ENCODE results near the gene ARHGAP40.

ARHGAP40 gene

DNA sequence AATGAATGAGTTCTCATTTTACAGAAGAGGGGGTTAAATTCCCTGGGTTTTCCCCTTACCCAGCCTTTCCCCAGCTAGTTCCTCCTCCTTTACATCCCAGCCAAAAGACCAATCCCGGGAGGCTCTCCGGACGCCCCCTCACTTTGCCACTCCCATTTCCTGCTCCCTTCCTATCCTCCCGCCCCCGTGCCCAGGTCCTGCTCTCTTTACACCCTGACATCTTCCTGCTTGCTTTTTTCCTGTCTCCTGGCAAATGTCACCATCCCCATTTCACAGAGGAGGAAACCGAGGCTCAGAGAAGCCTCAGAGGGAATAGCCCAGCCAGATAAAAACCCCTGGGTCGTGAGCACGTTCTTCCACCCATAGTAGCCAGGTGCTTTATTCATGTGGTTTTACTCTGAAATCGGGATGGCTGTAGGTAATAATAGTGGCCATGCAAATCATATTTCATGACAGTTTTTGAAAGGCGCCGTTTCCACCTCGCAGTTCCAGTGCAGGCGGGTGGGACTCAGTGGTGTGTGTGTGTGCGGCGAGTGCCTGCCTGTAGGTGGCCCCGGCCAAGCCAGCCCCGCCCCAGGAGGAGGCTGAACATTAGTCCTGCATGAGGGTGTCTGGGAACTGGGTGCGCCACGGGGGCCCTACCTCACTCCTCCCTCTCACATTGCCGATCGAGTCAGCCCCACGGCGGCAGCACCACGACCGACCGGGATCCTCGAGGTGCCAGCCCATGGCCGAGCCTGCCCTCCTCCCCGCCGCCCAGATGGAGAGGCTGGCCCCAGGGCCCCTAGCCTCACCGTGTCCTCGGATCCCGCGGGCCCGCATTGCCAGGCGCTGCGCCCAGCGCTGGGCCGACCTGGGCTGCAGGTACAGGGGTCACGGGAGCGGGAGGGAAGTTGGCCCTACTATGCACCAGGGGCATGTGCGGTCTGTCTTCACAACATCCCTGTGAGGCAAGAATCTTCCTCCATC, at the start of gene ARHGAP40:
TSS of gene ARHGAP40 (plus strand) at position 594 of the 969 bp plus-strand sequence.
- DNase-seq, result no peak

DNA sequence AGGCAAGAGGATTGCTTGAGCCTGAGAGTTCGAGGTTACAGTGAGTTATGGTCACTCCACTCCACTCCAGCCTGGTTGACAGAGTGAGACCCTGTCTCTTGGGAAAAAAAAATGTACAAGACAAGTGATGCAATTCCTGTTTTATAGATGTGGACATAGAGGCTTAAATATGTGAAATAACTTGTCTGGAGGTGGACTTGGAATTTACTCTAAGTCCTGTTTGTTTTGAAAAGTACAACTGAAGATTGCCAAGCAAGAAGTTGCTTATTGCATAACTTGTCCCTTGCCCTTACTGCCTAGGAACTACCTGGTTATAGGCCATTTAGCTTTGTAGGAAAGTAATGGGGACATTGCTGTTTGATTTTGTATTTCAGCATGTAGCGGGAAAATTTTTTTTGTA, 46.6 kb upstream of the ARHGAP40 start:
- DNase-seq, result no peak

DNA sequence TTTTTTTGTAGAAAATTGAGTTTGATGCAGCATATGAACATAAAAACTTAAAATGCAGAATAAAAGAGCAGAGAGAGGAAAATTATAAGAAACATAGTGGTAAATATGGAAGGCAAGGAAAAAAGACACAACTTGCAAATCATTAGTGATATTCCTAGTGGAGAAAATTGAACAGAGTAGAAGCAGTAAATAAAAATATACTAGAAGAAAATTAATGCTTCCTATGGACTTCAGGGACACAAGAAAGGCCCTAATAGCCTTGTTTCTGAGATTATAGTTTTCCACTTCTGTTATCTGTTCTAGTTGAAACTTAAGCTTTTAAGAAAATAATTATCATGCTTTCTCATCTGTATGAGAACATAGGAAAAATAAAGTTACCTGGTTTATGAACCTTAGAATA, 46.2 kb upstream of the ARHGAP40 start:
- DNase-seq, result no peak

DNA sequence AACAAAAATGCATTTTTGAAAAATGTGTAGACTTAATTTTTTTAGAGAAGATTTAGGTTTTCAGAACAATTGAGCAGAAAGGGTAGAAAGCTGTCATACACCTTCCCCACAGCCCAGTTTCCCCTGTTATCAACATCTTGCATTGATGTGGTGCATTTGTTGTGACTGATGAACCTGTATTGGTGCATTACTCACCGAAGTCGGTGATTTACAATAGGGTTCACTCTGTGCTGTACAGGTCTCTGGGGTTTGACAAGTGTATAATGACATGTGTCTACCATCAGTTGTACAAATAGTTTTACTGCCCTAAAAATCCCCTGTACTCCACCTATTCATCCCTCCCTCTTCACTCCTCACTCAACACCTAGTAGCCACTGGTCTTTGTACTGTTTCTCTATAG, 44.4 kb upstream of the ARHGAP40 start:
- DNase-seq, result no peak

DNA sequence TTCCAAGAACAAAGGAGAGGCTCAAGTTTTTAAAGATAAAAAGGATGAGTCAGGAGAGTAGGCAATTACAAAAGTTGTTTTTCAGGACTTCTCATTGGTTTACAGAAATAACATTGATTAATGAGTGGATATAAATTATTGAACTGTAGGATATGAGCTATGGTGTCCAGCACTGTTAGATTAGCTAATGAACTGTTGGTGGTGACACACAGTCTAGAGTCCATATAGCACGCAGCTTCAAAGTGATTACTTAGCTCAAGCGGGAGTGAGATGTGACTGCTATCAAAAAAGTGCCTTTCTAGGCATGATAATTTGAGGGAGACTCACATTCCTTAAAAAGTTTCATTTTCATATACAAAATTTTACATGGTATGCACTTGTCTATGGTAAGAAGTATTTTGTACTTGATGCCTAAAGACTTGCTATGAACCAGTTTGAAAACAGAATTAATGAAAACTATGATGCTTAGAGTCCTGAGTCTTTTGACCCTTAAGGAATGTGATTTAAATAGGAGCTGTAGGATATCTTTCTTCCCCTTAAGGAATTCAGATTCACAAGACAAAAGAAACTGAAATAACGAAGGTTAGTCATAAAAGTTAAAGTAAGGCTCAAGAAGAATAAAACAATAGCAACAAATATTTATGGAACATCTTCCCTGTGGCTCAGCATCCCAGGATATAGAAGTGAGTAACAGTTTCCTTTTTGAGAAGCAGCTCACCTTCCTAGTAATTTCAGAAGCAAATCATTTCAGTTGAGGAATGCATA, 42.8 kb upstream of the ARHGAP40 start:
- DNase-seq, result no peak

DNA sequence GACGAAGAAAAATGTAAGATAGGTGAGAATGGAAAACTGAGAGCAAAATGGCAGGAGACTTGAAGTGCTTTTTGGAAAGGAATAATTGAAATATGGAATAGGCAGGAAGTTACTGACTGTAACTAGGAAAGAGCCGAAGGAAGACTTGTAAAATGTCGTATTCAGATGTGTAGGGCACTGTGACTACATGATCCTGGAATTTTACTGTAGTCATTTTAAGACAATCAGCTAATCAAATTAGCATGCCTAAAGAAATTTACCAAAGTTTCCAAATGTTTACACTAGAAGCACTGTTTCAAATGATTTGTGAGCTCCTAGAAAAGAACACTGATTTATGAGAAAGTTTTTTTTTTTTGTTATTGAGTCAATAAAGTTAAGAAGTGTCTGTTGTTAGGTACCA, 41.8 kb upstream of the ARHGAP40 start:
- no peak for DNase-seq

DNA sequence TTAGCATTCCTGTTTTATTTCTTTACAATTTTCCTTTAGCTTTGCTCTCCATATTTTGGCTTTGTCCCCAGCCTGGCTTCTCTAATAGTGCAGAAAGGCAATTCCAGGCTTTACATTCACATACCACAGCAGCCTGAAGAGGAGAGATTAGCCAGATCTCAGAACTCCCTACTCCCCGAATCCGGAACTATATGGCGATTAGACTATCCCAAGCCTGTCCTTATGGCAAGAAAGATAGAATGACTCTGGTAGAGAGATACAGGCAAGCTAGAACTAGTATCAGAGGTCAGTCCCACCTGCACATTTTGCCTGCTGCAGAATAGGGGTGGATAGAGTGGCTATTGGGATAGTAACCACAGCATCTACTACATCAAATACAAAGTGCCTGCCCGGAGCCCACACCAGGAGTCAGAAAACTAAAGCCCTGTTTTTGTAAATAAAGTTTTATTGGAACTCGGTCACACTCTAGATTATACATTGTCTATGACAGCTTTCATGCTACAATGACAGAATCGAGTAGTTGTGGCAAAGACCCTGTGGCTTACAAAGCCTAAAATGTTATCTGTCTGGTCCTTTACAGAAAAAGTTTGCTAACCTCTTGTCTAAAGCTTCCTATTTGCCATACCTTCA, 37.7 kb upstream of the ARHGAP40 start:
- DNase-seq, result no peak

DNA sequence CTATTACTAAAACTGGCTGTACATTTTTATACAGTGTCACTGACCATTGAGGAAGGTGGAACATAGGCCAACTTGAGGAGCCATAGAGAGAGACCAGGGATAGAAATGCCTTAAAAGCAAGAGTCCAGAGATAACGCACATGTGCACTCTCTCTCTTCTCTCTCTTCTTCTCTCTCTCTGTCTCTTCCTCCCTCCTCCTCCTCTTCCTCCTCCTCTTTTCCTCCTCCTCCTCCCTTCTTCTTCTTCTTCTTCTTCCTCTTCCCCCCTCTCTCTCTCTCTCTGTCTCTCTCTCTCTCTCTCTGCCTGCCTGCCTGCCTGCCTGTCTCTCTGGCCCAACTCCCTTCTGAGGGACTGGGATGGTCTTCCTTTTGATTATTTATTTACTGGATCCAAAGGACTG, 36.9 kb upstream of the ARHGAP40 start:
- DNase-seq, result no peak

DNA sequence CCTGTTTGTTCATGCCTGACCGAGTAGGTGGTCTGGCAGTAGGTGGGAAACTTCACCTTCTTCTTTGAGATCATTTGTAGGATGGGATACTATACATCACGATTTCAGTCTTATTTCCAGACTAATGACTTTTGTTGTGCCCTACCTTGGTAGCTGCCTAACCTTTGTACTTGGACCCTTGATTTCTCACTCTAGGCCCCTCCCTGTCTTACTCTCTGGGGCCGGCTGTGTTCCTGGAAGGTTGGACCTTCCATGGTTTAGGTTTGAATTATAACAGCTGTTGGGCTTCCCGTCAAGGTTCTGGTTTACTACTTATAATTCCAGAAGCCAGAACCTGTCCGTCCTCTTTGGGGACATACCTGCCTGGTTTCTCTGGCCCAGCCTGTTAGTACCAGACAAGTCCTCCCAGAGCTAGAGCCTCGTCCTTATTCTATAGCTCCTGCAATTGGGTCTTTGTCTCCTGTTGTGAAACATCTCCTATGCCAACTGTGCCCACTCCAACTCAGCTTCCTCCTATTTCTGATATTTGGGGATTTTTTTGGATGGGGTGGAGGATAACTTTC, 35.5 kb upstream of the ARHGAP40 start:
- DNase-seq, result no peak

DNA sequence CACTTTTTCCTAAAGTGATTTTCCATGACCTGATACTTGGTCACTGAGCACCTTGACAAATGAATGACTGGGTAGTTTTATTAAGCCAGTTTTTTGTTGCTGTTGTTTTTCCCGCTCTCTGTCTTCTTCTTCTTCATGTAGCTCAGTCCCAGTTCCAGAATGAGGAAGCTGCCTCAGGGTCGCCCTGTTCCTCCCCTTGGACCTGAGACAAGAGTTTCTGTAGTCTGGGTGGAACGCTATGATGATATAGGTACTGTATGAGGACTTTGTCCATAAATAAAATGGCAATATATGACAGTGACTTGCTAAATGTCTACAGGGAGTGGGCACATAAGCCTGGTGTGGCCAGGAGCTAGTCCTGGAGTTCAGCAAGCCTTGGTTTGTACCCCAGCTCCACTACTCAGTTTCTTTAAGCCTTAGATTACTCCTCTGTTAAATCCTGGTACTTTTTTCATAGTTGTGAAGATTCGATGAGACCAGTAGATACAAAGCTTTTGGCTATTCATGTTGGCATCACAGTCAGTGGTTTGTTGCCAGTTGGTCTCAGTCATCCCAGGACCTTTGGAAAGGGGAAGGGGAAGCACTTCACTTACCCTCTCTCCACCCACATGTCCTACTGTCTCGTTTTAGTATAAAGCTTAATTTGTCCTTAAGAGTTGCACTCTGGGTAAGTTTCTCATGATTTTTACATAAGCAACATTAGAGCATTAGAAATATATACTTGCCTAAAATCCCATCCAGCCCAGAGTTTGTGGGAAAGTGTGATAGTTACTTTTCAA, 31.7 kb upstream of the ARHGAP40 start:
- DNase-seq, result no peak

DNA sequence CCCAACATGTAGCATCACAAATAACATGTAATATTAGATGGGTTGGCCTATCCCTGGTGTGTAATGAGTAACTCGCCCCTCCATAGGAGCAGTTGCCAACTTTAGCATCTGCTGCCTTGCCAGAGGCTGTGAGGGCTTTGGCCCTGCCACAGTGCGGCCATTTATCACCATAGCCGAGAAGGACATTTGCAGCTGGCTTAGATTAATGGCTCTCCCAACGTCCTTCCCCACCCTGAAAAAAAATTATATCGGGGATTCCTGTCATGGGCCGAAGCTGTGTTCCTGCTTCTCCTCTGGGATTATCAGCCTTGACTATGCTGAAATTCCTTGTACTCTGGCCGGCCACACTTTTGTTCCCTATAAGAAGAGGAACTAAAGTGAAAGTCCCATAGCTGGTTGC, 28.2 kb upstream of the ARHGAP40 start:
- no peak for DNase-seq

DNA sequence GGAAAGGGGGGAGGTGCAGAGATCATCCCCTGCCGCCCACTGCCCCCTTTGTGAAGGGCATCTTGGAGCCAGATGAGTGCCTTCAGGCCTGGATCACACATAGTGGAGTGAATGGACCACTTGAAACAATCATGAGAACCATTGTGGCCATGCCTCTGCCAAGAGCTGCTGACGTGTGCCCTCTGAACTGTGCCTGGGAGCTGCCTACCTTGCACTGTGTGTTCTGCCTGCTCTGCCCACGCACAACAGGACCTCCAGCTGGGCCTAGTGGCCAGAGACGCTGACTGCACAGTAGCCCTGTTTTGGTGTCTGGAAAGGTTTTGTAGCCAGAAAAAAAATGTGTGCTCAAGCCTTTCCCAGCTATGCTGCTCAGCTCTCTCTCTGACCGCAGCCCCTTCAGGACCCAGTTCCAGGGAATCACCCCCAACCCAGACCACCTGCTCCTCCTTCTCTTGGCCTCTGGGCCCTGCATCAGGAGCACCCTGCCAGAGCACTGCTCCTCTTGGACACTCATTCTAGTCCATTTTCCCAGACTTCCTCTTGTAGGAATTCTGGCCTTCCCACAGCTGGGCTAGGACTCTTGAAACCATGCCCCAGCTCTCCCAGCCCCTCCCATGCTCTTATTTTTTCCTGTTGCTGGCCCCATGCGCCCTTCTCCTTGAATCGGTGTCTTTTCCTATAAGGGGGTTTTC, 22.2 kb upstream of the ARHGAP40 start:
- DNase-seq, result no peak

DNA sequence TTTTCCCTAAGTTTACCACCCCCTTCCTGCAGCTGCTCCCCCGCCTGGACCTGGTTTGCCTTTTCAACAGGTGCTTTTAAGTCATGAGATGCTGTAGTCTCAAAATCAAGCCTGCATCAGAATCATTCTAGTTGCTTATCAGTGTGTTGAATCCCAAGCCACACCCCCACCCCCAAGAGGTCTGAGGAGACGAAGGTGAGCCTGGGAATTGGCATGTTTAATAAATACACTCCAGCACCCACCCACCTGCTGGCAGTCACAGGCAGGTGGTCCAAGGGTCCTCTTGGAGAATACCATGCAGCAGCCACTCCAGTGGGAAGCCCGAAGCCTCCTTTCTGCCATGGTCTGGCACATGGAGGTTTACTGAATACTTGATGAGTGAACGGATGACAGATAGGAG, 21.7 kb upstream of the ARHGAP40 start:
- DNase-seq, result no peak

DNA sequence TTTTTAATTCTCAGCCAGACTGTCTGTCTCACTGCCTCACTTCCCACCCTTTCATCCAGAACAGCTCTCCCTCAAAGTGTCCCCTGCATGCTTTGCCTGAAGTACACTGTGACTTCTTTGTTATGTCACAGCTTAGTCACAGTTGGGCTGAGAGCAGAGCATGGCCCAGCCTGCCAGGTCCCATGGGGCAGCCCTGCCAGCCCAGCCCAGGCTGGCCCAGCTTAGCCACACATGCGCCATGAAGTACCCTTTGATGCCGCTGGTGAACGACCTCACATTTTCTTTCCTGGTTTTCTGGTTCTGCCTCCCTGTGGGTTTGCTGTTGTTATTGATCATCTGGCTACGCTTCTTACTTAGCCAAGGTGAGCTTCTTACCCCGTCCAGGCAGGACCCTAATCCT, 20.6 kb upstream of the ARHGAP40 start, which contains the start of gene ADIG:
TSS of gene ADIG (plus strand) at position 185 of the 400 bp plus-strand sequence. CDS start at position 239, 54 bp downstream.
- no peak for DNase-seq

DNA sequence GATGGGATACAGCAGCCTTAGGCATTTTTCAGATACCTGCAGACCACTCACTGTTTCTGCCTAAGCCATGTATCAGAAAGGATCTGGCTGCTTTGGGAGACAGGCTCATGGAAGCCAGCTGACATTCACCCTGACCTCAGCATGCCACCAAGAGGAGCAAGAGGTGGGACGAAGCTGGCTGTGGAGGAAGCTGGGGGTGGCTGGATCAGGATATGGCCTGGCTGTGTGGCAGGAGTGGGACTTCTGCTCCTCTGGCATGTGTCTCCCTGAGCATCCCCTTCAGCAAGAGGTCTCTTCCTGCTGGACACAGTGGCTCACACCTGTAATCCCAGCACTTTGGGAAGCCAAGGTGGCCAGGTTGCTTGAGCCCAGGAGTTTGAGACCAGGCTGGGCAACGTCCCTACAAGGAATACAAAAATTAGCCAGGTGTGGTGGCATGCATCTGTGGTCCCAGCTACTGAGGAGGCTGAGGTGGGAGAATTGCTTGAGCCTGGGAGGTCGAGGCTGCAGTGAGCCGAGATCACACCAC, 19.7 kb upstream of the ARHGAP40 start:
- DNase-seq, result no peak

DNA sequence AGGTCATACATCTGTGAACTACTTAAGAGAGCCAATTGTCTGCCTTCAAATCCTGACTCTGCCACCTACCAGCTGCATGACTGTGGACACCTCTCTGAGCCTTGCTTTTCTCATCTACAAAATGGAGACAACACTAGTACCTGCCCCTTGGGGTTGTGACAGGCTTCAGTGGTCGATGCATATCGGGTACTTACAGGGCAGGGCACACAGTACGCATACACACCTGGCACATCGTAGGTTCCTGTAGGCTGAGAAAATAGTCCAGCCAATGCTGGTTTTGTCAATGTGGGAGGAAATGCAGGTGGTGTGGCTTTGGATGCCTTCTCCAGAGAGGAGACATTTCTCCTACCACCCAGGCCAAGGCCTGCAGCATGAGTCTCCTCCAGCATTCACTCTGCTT, 18.3 kb upstream of the ARHGAP40 start:
- no peak for DNase-seq

DNA sequence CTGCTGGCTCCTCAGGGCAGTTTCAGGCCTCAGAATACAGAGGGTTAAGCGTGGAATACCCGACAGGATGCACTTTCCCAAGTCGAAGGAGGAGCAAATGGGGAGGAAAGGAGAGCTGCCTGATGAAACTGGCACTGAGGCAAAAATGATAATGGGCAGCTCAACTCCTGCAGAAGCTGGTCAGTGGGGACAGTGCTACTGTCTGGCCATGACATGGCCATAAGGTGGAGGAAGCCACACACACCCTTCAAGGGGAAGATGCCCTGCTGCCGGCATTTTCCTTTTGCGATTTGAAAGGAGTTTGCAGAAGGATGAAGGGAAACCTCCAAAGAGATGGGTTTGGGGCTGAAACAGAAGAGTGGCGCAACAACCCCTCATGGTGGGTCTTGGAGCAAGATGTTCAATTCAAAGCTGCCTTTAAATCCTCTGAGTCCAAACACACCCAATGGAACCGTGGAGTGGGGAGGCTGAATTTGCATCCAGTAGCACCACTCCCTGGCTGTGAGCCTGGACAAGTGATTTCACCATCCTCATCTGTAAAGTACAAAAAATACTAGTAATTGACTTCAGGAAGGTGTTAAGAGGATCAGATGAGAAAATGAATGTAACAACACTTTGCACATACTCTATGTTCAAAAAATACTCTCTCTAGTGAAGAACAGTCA, 17.4 kb upstream of the ARHGAP40 start:
- no peak for DNase-seq

DNA sequence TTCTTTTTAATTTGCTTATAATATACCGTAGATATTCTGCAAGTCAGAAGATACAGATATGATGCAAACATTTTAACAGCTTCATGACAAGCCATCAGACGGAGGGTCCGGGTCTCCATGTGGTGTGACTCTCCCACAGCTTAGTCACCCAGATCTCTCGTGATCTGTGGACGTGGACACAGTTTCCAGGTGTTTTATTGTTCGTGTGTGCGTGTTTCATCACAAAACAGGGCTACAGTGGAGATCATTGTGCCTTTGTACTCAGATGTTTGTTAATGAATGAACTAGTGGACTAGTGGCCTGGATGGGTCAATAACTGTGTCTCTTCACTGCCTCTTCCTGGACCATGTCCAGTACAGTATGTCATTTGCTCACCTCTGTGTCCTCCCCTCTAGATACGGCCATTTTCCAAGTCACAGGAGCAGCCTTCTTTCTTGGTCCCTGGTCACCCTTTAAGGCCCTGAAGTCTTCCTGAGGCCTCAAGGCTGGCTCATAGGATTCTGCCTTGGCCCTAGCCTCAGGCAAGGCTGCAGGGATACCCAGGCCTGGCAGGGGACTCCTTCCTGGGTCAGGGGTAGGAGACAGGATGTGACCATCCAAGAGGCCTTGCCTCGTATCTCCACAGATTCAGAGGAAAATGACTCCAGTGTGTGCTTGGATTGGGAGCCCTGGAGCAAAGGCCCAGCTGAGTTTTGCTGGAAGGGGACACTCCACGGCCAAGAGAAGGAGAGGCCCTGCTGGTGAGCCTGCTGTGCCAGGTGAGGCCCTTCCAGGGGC, 16.0 kb upstream of the ARHGAP40 start:
- DNase-seq, result no peak

DNA sequence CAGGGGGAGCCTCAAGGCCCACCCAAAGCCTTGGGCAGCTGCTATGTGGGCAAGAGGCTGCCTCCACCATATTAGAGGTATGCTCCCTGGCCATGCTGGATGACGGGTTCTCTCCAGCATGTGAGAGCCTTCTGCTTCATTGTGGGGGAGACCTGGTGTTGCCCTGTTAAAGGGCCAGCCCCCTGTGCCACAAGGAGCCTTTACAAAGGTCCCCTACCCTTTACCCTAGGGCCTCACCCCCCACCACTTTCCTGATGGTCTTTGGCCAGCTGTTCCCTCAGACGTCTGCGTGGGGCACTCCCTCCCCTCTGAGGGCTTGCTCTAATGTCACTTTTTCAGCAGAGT, 15.5 kb upstream of the ARHGAP40 start:
- DNase-seq, result no peak

DNA sequence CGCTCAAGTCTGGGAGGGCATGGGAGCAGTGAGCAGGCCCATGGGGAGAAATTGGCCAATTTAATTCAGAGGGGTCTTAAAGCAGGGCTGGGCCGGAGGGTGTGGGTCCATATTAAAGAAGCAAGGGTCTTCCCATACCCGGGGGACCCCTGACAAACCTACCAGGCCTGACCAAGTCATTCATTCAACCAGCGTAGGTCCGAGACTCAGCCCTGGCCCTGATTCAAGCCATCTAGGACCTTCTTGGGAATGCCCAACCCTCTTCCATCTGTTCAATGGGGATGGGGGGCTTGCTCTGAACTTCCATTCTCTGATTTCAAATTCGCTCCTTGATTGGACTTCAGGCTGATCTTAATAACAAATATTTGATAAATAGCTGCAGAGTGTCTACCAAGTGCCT, 13.3 kb upstream of the ARHGAP40 start:
- DNase-seq, result no peak

Measured in NCI-H748 treated with DMSO at 0.1 percent for 48 hours (cell line).